GM19467 (cell line): Measurements from ENCODE around the gene AP2A2.

Experiments
- ATAC-seq: cut with Tn5 transposase; IDR thresholded peaks from one replicate; pipeline ENCODE4 v1.9.1; 2021; ENCODE audit warnings: mild to moderate bottlenecking, moderate library complexity; ENCODE audit not compliant: unreplicated experiment

AP2A2 gene

DNA sequence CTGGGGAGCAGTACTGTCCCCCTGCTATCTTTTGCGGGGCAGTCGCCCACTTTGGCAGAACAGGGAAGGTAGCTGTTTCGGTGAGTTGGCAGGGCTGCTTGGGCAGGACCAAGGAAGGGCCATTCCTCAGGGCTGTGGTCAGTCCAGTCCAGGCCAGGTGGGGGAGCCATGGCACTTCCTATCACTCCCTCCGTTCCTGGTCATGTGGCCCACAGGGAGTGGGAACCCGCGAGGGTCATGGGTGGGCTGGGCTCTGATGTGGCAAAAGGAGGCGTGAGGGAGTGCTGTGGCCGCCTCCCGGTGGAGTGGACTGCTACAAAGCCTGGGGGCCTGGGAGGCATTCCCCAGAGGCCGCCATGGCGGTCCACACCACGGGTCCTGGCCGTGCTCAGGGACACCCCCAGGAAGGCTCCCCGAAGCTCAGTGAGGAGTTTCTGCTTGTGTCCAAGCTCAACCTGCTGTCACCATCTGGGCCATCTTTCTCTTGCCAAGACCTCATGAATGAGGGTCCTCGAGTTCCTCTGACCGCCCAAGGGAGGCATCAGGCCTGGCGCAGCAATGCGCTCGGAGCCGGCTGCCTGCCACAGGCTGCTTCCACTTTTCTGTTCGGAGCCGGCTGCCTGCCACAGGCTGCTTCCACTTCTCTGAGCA, 27.0 kb upstream of the AP2A2 start:
- no peak for ATAC-seq

DNA sequence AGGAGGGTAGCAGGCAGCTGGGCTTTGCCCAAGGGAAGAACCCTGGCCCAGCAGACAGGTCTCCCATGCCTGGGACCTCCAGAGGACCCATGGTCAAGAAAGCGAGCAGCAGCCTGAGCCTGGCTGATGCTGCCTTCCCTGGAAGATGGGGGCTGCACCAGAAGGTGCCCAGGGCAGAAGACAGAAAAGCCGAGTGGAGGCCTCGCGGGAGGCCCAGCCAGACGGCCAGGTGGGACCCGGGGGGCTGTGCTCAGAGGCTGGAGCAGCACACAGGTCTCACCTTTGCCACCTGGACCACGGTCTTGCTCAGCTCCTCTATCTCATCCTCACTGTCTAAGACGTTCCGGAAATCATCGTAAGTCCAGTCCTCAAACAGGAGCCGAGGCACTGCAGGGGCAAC, 25.9 kb upstream of the AP2A2 start:
- no peak for ATAC-seq

DNA sequence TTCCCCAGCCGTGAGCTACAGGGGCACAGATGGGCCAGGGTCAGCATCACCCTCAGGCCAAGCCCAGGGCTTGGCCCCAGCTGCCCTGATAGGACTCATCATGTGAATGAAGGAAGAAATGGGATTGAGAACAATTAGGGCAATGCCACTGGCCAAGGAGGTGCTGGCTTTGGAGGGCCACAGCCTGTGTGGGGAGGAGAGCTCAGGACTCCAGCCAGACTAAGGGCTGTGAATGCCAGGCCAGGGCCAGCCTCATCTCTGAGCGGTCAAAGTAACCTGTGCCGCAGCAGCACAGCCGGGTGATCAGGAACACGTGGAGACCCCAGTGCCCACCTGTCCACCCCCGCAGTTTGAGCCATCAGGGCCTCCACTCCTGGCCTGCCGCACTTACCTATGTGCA, 25.1 kb upstream of the AP2A2 start:
- no peak for ATAC-seq

DNA sequence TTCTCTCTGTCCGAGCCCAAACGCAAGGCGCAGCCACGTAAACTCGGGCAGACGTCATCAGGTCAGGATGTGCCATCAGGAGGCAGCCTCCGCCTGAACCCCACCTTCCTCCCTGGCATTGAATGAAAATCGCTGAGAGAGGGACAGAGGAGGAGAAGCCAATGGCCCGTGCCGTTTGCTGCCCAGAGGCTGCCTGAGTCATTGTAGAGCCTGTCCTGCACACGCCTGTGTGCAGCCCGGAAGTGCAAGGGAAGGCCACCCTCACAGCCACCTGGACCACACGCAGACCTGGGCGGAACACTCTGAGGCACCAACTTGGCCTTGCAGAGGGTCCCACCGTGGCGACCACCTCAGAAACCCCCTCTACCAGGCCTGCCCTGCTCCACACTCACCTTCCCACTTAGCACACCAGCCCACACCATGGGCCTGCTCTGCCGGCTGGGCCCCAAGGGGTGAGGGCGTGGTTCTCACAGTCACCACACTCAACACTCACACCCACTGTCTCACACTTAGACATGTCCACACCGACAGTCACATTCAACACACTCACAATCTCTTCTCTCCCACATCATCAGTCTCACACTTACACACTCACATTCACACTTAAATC, 24.1 kb upstream of the AP2A2 start:
- no peak for ATAC-seq

DNA sequence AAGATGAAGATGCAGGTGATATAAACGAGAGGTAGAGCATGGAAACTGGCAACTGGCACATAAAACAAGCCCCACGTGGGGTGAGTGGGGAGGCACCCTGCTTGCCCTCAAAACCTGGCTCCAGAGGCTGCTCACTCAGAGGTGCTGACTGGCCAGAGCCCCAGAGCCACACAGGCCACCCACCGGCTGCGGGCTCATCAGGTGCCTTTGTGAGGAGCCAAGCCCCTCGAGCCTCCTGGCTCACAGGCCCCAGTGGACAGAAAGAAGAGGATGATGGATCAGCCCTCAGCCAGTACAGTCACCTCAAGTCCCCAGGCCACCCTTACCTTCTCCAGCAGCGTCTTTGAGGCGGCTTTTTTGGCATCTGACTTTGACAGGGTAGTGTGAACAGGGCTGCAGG, 21.3 kb upstream of the AP2A2 start:
- ATAC-seq: no peak

DNA sequence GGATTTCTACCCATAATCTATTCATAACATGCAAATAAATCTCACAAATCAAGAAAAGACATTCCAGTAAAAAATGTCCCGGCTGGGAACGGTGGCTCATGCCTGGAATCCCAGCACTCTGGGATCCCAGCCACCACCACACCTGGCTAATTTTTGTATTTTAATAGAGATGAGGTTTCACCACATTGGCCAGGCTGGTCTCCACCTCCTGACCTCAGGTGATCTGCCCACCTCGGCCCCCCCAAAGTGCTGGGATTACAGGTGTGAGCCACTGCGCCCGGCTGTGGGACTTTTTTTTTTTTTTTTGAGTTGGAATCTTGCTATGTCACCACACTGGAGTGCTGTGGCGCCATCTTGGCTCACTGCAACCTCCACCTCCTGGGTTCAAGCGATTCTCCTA, 19.7 kb upstream of the AP2A2 start:
- no peak for ATAC-seq

DNA sequence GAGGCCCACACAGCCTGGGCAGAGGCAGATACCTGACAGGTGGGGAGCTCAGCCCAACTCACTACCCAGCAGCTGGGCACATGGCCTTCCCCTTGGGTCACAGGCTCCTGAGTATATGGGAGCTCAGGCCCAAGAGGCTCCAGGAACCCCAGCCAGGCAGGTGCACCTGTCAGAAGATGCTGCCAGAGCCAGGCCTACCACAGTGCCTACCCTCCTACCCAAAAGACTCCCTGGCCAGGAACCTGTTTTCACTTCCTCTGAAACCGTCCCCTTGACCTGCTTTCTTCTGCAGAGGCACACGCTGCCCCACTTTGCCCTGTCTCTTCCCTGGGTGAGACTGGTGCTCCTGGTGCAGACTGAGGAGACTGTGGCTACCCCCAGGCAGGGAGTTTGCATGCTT, 18.0 kb upstream of the AP2A2 start:
- no peak for ATAC-seq

DNA sequence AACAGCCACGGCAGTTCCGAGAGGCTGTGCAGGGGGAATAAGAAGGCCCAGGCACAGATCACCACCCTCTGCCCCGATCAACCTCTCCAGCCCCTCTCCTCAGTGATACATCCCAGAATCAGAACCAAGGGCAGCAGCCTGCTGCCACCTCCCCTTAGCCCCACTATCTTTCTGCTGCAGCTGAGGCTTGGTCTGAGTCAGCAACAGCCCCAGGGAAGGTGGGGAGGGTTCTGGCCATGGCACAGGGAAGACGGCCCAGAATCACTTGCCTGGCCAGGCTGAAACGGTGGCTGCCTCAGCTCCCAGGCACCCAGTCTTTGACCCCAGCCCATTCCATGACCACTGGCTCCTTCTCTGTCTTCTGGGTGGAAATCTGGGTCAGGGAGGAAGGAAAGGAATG, 17.4 kb upstream of the AP2A2 start:
- no peak for ATAC-seq

DNA sequence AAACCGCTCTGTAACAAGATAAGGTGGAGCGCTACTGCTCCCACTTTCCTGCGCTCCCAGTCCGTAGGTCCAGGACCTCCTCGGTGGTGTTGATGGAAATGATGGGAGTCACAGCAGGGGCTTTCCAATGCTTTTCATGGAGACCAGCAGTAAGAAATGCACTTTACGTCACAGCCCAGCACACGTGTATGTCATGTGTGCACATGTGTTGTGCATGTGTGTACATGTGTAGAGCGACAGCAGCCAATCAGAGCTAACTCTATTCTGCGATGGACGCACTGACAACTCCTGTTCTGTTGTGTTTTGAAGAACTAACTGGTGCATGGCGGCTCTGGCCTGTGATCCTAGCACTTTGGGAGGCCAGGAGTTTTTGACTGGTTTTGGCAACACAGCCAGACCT, 16.3 kb upstream of the AP2A2 start:
- ATAC-seq: no peak

DNA sequence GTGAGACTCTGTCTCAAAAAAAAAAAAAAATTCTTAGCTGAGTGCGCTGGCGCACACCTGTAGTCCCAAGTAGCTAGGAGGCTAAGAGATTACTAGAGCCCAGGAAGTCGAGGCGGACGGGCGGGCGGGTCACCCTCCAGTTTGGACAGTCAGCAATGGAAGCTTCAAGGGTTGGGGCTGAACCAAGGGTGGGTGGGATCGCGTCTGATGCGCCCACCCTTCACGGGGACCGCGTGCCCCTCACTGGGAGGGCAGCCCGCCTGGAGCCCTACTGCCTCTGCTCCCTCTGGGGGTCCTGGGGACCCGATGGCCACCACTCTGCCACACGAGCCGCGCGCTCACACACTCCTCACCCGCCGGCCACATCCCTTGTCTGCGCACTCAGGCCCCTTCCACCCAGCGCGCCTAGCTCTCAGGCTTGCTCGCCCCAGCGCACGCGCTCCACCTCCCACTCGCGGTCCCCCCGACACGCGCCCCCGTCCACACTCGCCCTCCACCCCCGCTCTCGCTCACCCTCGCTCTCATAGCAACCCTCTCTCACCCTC, 15.6 kb upstream of the AP2A2 start:
- peak; percentile 9 for ATAC-seq

DNA sequence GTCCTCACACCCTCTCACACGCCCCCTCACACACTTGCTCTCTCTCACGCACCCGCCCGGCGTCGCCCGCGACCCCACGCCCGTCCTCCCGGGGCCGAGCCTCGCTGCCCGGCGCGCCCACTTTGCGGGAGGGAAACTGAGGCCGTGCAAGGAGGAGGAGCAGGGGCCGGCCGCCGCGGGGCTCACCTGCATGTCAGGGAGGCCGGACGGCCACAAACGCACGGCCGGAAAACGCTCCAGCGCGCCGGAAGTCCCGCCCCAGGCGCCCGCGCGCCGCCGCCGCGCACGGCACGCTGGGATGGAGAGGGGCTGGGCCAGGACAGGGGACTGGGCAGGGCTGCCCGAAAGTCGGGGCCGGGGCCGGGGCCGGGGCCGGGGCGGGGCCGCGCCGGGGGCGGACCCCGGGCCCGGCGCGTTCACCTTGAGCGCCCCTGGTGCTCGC, 15.1 kb upstream of the AP2A2 start, which contains the start of gene CHID1:
Gene CHID1, minus strand, starts transcription at position 222 of the 442 bp plus-strand sequence. CDS start 5,994 bp downstream, outside the sequence.
- ATAC-seq: peak; percentile 80

DNA sequence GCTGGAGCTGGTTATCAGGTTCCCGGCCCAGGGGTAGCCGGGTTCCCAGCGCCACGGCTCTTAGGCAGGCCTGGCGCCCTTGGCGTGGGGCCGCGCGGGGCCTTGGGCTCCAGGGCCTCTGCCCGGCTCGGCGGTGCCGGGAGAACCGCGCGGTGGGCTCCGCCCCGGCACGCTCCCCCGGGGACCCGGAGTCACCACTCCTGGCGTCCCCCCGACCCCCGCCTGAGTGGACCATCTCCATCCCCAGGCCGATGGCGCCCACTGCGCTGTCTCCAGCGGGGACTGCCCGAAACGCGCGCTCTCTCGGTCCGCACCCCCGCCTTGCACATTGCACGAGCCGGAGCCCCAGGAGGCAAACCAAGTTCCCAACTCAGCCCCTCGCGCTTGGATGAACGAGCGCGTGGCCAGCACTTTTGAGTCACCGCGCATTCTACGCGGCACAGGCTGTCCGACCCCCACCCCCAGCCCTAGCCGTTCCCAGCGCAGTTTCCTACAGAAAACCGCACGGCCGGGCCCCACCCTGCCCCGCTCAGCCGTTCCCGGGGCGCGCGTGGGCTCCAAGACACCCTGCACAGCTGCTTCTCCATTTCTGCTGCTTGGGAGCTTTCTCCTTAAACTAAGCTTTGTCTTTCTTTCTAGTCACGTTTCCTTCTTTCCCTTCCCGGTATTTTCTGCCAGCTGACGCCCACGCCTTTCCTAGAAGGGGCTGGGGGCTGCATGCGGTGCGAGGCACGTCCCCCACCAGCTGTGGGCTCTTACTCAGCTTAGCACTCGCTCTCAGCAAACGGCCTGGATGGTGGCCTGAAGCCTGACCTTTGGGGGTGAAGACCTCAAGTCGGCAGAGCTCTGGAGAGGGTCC, 14.4 kb upstream of the AP2A2 start:
- peak; percentile 31 for ATAC-seq

DNA sequence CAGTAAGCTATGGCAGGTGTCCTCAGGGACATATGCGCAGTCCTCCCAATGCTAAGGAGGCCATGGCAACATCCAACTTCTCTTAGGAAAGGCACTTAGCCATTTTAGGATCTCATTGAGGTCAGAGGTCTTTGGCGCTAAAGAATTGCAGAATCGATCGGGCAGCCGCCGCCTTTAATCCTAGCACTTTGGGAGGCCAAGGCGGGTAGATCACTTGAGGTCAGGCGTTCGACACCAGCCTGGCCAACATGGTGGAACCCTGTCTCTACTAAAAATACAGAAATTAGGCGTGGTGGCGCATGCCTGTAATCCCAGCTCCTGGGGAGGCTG, 13.8 kb upstream of the AP2A2 start:
- no peak for ATAC-seq

DNA sequence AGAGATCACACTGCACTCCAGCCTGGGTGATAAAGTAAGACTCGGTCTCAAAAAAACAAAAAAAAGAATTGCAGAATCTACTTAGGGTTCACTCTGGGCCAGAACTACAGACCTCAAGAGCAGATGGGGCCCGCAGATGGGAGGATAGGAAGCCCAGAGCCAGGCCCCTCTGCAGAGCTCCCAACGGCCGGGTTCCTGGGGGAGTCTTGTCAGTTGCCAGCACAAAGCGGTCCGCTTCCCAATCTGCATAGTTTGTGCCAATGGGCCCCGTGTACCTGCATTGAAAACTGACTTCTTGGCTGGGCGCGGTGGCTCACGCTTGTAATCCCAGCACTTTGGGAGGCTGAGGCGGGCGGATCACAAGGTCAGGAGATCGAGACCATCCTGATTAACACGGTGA, 13.4 kb upstream of the AP2A2 start:
- ATAC-seq: no peak

DNA sequence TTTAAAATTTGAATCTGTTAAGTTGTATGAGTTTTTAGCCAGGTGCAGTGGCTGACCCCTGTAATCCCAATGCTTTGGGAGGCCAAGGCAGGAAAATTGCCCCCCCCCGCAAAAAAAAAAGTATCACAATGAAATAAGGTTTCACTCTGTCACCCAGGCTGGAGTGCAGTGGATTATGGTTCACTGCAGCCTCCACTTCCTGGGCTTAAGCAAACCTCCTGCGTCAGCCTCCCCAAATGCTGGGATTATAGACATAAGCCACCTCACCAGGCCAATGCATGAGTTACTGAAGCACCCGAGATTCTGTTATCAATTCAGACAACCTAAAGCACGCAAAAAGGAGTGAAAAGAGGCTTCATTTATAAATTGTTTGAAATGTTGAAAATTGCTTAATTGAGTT, 12.6 kb upstream of the AP2A2 start:
- ATAC-seq: no peak

DNA sequence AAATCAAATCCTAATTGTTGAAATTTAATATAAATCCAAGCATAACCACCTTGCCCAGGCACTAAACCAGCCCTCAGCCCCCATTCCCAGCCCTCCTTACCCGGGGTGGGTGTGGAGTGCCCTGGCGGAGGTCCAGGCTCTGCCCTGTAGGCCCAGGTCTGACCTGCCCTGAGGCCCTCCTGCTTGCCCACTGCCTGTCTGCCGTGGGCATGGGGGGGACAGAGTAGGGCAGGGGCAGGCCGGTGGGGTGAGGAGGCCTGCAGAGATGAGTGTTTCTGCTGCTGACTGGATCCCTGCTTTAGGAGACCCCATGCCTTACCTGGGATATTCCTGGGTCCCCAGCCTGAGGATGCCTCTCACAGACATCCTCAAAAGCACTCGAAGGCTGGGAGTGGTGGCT, 11.5 kb upstream of the AP2A2 start:
- ATAC-seq: no peak

DNA sequence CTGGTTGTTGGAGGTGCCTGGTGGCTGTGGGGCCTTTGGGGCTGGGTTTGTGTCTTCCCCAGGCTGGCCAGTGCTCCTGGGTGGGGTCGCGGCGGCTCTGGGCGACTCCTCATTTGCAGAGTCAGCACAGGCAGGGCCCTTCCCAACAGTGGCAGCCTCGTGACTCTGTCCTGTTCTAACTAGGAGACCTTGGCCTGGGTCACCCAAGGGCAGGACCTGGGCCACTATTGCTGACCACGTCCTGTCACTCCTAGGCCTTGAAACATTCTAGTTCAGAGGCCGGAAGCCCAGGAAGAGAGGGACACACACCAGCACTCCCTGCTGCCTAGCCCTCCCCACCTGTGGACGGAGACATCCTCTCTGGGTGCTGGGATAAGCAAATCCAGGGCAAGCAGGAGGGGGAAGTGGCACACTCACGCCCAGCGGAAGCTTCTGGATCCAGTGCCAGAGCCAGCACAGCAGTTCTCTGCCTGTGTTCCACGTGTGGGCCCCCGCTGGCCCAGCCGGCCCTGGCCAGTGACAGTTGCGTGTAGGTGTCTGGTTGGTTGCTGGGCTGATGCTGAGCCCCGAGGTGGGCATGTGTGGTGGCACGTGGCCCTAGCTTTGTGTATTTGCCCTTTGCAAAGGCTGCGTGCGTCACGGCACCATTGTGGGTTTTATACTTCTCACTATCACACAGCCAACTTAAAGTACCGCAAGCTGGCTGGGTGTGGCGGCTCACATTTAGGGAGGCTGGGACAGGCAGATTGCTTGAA, 10.7 kb upstream of the AP2A2 start:
- no peak for ATAC-seq

DNA sequence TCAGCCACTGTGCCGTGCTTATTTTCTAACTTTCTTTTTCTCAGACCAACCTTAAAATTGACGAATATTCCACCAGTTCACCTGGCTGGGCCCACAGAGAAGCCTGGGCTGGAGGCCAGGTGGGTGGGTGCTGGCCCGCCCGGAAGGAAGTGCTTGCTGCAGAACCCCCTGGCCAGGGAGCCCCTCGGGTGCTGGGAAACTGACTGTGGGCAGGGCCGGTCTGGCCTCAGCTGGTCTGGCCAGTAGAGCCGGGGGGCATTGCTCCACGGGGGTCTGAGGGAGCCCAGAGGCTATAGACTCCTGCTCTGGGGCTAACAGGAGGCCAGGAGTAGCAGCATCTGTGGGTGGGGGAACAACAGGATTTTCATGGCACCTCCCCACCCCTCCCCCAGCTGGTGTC, 8.2 kb upstream of the AP2A2 start:
- ATAC-seq: no peak

DNA sequence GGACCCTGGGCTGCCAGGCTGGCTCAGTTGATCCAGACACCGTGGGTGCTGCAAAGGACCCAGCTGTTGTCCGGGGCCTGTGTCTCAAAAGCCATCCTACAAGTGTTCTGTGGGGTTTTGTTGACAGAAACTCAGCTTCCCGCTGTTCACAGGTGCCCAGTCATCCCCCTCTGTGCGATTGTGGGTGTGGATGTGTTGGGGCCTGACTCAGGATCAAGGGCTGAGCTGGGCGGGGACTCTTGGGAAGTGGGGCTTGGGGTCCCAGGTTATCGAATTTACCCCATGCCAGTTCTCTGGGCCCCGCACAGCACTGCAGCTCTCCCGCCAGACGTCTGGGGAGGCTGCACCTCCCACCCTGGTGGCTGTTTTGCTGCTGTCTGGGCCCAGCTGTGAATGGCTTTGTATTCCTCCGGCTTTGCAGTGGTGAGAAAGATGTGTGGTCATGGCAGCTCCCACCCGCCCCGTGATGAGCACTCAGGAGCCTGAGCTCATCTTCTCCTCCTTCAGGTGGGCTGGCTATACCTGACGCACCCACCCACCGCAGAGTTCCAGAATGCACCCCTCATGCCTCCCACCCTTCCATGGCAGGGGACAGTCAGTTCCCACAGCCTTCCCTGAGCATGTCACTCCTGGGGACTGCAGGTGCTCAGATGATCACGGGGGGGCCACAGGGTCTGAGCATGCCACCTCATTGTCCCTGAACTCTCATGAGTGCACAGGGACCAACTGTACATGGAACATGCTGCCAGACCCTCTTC, 3.6 kb upstream of the AP2A2 start:
- no peak for ATAC-seq

DNA sequence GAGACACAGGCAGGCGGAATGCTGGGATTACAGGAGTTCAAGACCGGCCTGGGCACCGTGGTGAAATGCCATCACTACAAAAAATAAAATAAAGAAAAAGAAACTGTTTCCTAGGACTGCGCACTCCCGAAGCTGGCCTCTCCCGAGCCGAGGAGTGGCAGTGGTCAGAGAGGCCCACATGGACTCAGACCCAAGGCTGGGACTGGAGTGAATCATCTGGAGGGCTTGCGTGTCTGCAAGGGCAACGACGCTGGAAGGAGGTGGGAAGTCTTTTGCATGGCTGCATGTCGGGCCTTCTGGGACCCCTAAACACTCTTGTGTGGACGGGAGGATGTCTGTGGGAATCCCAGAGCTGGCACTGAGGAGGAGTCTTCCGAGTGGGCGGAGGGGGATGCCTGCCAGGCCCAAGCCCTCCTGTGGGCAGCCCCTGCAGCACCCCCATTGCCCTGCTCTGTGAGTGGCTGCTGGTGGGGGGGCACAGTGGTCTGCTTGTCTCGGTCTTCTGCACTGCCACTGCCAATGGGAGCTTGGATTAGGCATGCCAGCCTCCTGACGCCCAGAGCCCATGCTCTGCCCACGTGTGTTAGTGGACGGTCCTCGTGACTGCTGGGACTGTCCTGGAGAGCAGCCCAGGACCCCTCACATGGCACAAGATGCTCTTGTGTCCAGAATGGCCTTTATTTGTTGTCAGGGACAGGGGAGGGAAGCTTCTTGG, 1.8 kb upstream of the AP2A2 start:
- ATAC-seq: no peak
